ENCODE data around the gene NXPE3. TPM values are rescaled to one million over a fixed set of nuclear protein-coding genes. Genes with fewer than 3 reads are reported as not detected.

Gene NXPE3
- total RNA-seq, 4 donors from 2014 or later, result 8.9 to 15.5 (median 12.5) TPM

DNA sequence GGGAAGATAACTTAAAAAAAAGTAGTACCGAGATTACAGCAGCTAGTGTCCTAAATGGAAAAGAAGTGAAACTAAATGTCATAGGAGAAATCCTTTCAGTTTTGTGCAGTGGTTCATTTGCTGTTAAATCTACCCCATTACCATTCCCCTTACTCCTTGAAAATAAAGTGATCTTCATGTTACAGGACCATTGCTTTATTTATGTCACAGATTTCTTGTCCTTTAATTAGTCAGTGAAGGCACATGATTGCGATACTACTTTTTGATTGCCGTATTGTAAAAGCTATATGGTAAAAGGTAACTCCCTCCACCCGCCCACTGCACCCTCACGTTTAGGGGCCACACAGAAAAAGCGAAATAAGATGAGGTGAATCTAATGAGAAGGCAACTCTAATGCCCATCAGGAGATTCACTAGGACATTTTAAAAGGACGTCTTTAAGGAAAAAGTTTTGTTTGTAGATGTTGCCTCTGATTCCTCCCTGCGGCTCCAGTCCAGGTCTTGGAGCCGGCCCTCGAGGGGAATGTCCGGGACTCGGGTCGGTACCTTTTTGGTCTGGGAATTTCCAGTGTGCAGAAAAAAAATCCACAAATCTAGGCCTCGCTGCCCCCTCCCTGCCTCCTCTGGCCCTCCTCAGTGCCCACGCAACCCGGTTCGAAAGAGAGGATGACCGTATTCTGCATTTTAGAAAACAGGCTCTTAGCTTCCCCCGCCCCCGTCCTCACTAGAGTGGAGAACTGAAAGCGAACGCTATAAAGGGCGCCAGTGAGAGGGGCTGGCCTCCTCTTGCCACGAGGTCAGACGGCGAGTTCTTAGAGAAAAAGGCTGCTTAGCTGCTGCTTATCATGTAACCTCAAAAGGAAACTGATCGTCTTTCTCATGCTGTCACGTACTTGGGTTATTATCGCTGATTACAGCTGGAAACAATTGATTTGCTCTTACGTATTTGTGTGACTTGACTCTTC lies 48.5 kb downstream of the NXPE3 start:
- TF ChIP-seq, protein P1, sequence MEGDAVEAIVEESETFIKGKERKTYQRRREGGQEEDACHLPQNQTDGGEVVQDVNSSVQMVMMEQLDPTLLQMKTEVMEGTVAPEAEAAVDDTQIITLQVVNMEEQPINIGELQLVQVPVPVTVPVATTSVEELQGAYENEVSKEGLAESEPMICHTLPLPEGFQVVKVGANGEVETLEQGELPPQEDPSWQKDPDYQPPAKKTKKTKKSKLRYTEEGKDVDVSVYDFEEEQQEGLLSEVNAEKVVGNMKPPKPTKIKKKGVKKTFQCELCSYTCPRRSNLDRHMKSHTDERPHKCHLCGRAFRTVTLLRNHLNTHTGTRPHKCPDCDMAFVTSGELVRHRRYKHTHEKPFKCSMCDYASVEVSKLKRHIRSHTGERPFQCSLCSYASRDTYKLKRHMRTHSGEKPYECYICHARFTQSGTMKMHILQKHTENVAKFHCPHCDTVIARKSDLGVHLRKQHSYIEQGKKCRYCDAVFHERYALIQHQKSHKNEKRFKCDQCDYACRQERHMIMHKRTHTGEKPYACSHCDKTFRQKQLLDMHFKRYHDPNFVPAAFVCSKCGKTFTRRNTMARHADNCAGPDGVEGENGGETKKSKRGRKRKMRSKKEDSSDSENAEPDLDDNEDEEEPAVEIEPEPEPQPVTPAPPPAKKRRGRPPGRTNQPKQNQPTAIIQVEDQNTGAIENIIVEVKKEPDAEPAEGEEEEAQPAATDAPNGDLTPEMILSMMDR (IDR thresholded peaks at IDR 0.05; ENCODE audit: low read depth), result no peak

DNA sequence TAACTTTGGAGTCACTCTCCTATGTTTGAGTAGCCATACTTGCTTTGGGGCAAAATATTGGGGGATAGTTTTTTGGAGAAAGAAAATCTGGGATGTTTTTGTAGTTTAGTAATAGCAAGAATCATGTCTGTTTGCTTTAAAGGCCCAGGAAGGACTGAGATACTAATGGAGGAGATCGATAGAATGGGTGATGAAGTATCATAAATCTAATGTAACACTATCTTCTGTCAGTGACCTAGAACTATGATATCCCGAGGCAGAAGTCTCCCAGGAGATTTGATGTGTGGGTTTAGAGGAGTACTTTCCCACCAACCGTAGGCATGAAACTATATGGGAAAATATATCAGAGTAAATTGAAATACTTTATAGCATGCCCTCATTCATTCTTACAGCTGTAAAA lies 49.3 kb downstream of the NXPE3 start:
- TF ChIP-seq, protein P1 (IDR thresholded peaks at IDR 0.05; ENCODE audit: low read depth), result no peak

DNA sequence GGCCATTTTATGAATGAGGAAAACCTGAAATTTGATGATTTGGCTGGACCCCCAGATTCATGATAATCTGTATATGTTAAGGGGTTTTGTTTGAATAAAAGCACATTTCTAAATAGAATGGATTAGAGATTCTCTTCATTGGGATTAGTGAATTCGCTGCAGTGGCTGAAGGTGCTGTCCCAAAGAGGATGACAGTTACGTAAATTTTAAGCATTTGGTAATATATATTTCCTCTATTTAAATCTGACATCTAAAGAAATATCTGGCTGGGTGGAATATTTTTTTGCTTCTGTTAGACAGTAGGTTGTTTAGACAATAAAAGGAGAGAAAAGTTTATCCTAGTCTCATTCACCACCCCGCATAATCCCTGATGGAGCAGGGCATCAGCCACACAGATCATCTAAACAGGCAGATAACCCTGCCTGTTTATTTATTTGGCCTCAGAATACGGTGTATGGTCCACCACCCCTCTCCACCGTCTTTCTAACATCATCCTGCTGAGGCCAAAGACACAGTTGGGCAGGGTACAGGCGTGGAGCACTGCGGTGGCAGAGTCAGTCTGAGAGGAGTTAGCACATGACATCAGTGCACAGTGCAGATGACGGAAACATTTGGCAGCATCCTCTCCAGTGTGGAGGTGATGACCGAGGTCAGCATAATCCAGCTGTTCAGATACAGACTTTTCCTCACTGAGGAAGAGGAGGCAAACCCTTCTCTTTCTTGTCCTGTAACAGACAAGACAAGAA lies 49.9 kb downstream of the NXPE3 start:
- TF ChIP-seq, protein P1 (IDR thresholded peaks at IDR 0.05; ENCODE audit: low read depth), result no peak

DNA sequence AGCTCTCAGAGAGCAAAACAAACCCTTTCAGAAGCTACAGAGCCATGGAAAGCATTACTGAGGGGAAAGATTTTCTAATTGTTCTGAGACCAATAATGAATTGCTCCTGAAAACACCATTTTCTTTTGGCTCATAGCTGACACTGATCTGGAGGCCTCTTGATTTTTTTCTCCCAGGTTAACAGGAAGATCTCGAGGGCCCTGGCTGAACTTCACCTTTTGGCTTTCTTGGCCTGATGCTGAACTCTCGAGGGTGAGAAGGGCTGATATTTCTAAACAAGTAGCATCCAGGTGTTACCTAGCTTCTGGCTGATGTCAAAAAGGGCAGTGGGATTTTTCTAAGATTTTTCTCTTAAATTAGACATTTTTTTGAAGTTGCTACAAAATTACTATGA lies 50.4 kb downstream of the NXPE3 start:
- TF ChIP-seq, protein P1 (IDR thresholded peaks at IDR 0.05; ENCODE audit: low read depth), result no peak

DNA sequence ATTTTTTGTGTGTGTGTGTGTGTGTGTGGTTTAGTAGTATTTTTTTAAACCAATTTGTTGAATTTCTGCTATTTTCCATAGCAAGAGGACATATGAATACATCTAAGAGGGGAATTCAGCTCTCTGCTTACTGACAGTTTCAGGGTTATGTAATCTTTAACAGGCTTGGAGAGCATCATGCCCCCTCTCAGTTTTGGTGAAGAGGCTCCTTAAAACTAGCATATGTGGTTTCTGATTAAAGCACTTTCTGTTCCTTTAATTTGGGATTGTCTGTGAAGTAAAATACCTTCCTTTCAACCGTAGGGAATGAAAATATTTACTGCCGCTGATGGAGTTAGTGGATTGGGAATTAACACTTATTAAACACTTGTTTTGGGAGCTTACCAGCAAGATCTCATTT lies 50.9 kb downstream of the NXPE3 start:
- TF ChIP-seq, protein P1 (IDR thresholded peaks at IDR 0.05; ENCODE audit: low read depth), result no peak

DNA sequence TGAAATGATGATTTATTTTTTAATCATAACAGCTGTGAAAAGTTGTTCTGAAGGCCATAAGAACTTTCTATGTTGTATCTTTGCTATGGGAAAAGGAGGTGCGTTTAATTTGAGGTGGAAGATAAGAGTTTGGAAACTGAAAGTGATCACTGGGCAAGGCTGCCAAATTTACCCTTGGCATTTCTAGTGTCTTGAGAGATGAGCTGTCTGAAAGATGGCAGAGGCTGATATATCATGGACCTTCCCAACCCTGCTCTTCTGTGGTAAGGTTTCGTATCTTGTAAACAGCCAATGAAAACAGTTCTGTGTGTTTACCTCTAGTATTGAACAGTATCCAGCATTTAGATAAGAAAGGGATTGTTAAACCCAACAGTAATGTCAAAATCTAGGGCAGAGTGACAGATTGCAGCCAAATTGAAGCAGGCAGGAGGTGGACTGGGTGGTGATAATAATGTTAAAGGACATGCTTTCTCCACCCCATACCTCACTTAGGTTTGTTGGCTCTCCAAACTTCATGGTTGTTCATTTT lies 54.5 kb downstream of the NXPE3 start:
- TF ChIP-seq, protein P1 (IDR thresholded peaks at IDR 0.05; ENCODE audit: low read depth), result no peak

DNA sequence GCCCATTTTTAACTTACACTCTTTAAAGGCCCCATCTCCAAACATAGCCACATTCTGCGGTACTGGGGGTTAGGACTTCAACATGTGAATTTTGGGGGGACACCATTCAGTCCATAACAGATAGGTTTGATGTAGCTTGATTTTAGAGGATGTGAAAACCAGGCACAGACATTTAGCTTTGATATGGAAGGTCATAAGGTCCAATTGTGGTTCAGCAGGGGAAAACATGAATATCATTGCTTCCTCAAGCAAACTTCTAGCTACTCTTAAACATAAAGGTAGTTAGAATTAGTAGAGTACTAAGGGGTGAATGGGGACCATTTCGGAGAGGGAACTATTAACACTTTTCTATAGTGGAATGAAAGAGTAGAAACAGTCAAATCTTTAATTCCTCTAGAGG lies 56.7 kb downstream of the NXPE3 start:
- TF ChIP-seq, protein P1 (IDR thresholded peaks at IDR 0.05; ENCODE audit: low read depth), result no peak

Measured in subcutaneous adipose tissue (tissue), 4 donors.